Type B pancreatic cell (in vitro differentiated cells): Measurements from ENCODE around the gene SLC17A5. TPM values are rescaled to one million over a fixed set of nuclear protein-coding genes. Genes with fewer than 3 reads are reported as not detected.

ENCODE experiments used
- DNase-seq: peaks from one replicate; pipeline ENCODE4 v3.0.0; 2021; ENCODE audit warnings: mixed read lengths; ENCODE audit not compliant: unreplicated experiment; ENCODE audit errors: extremely low spot score
- H3K27ac Mint-ChIP-seq: 2 replicates; pipeline ENCODE4 v1.8.0; 2021; ENCODE audit warnings: mild to moderate bottlenecking, mixed read lengths
- H3K27me3 Mint-ChIP-seq: 2 replicates; pipeline ENCODE4 v1.8.0; 2021; ENCODE audit warnings: mixed read lengths
- H3K36me3 Mint-ChIP-seq: 2 replicates; pipeline ENCODE4 v1.8.0; 2021; ENCODE audit warnings: mixed read lengths
- H3K4me1 Mint-ChIP-seq: one replicate; pipeline ENCODE4 v1.8.0; 2021; ENCODE audit warnings: mixed read lengths; ENCODE audit not compliant: unreplicated experiment
- H3K4me3 Mint-ChIP-seq: 2 replicates; pipeline ENCODE4 v1.8.0; 2021; ENCODE audit warnings: mild to moderate bottlenecking, mixed read lengths
- H3K9me3 Mint-ChIP-seq: 2 replicates; pipeline ENCODE4 v1.8.0; 2021; ENCODE audit warnings: mixed read lengths
- total RNA-seq: library from RNA; stranded (reverse); gene quantifications from 2 replicates; pipeline ENCODE4 v1.2.1, GENCODE V29; 2021; ENCODE audit warnings: low replicate concordance
- TF ChIP-seq, protein P1 (sequence below): fragments of 200-600 bp; sonication (generic); conservative IDR thresholded peaks from 2 replicates; pipeline ENCODE4 v1.5.0; 2021; ENCODE audit warnings: antibody characterized with exemption, mild to moderate bottlenecking

Gene SLC17A5
- total RNA-seq, 1 donor from 2014 or later = 9.7 TPM

DNA sequence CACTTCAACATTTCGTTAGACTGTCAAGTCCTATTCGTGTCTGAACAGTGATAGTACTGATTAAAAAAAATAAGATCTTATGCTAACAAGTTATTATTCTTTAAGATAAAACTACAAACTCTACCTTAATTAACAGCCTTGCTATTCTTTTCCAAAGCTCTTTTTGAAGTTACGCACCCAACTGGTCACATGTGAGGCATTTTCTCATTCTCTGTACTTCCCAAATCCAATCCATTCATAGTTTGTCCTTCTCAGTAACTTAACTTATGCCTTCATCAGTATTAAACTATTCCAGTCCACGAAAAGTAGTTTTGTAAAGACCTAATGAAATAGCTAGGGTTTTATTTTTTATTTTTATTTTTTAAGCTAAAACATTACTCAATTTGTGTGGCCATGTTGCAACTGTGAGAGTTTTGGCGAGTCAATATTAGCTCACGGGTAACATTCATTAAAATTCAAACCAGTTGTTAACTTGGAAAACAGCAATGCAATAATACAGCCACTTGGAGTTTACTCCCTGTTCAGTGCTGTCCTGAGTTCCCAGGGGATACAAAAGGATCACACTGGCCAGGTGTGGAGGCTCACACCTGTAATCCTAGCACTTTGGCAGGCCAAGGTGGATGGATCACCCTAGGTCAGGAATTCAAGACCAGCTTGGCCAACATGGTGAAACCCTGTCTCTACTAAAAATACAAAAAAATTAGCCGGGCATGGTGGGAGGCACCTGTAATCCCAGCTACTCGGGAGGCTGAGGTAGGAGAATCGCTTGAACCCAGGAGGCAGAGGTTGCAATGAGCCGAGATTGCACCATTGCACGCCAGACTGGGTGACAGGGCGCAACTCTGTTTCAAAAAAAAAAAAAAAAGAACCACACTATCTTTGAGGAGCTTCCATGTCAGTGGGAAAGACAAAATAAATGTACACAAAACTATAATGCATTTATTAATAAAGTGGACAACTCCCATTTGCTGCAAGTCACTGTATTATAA lies 105.0 kb downstream of the SLC17A5 start:
- no peak for DNase-seq
- Mint-ChIP-seq H3K9me3 (no peaks in the 10 kb centered on the region), H3K36me3 (no peaks in the 10 kb centered on the region), H3K27me3 (no peaks in the 10 kb centered on the region), H3K4me3 (no peak overlapping the region), H3K4me1 (no peaks in the 10 kb centered on the region), H3K27ac (no peak overlapping the region)
- TF ChIP-seq, protein P1, sequence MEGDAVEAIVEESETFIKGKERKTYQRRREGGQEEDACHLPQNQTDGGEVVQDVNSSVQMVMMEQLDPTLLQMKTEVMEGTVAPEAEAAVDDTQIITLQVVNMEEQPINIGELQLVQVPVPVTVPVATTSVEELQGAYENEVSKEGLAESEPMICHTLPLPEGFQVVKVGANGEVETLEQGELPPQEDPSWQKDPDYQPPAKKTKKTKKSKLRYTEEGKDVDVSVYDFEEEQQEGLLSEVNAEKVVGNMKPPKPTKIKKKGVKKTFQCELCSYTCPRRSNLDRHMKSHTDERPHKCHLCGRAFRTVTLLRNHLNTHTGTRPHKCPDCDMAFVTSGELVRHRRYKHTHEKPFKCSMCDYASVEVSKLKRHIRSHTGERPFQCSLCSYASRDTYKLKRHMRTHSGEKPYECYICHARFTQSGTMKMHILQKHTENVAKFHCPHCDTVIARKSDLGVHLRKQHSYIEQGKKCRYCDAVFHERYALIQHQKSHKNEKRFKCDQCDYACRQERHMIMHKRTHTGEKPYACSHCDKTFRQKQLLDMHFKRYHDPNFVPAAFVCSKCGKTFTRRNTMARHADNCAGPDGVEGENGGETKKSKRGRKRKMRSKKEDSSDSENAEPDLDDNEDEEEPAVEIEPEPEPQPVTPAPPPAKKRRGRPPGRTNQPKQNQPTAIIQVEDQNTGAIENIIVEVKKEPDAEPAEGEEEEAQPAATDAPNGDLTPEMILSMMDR = no peak

GRCh38 chr6:73547036-73547435 lies 106.8 kb downstream of the SLC17A5 start:
- no peak overlapping the region for H3K4me3 Mint-ChIP-seq
- no peak overlapping the region for H3K27ac Mint-ChIP-seq
- no peaks in the 10 kb centered on the region for H3K27me3 Mint-ChIP-seq
- H3K9me3 Mint-ChIP-seq = no peaks in the 10 kb centered on the region
- H3K4me1 Mint-ChIP-seq = no peaks in the 10 kb centered on the region
- no peak for DNase-seq
- TF ChIP-seq, protein P1 = no peak
- no peaks in the 10 kb centered on the region for H3K36me3 Mint-ChIP-seq

Other genes with a start within 250 kb of the SLC17A5 start
- 0.12 TPM in 2 replicates for gene CGAS, start 201.7 kb downstream of the SLC17A5 start, total RNA-seq
- gene MTO1, start 192.3 kb downstream of the SLC17A5 start, total RNA-seq = 28.0 and 28.3 TPM in 2 replicates
- gene EEF1A1, start 133.0 kb downstream of the SLC17A5 start, total RNA-seq = 12,371 and 13,155 TPM in 2 replicates
- gene CD109, start 42.2 kb upstream of the SLC17A5 start, total RNA-seq = 1.3 and 1.5 TPM in 2 replicates